ENCODE results near the gene GIMD1.

The GIMD1 gene

GRCh38 chr4:106312997-106313522, 55.5 kb downstream of the GIMD1 start:
- H3K4me3 Mint-ChIP-seq = peak overlapping the region; percentile 68
- H3K36me3 Mint-ChIP-seq = peaks cover 2% of the 10 kb centered on the region
- H3K9me3 Mint-ChIP-seq (ENCODE audit: low read depth) = no peaks in the 10 kb centered on the region
- peaks cover 49% of the 10 kb centered on the region for H3K4me1 Mint-ChIP-seq (ENCODE audit: low read depth)
- H3K27me3 Mint-ChIP-seq = no peaks in the 10 kb centered on the region
- peak overlapping the region; percentile 25 for H3K27ac Mint-ChIP-seq

GRCh38 chr4:106312377-106312776, 56.2 kb downstream of the GIMD1 start:
- no peak overlapping the region for H3K4me3 Mint-ChIP-seq
- peaks cover 48% of the 10 kb centered on the region for H3K4me1 Mint-ChIP-seq (ENCODE audit: low read depth)
- no peaks in the 10 kb centered on the region for H3K27me3 Mint-ChIP-seq
- peak overlapping the region; percentile 77 for H3K27ac Mint-ChIP-seq
- H3K9me3 Mint-ChIP-seq (ENCODE audit: low read depth) = no peaks in the 10 kb centered on the region
- peaks cover 2% of the 10 kb centered on the region for H3K36me3 Mint-ChIP-seq

All from activated naive CD8-positive, alpha-beta T cell (primary cell).